Esophagus mucosa (tissue), 1 donor: ENCODE results near the gene DLEC1. TPM values are rescaled to one million over a fixed set of nuclear protein-coding genes. Genes with fewer than 3 reads are reported as not detected.
"Not testable (repeated sequence)": the region's sequence is repeated elsewhere in the genome, so short reads cannot be mapped to it uniquely, and the experiment has no call there.

Source experiments
- ATAC-seq: fragments of 200-7000 bp; cut with Tn5 transposase; one replicate; pipeline ENCODE4 v1.9.1; 2020
- total RNA-seq: library from RNA; stranded (reverse); gene quantifications from one replicate; pipeline ENCODE4 v1.2.4, GENCODE V29; 2023
- donor health status: DM: yes; HTN: yes; CAD: no.

The DLEC1 gene
- total RNA-seq, 1 donor from 2014 or later = 0.08 TPM

- ATAC-seq = no peak
Measured at GRCh38 chr3:38140326-38141172, 101.5 kb downstream of the DLEC1 start.

GRCh38 chr3:38141173-38141951 is 102.4 kb downstream of the DLEC1 start:
- ATAC-seq = no peak

DNA sequence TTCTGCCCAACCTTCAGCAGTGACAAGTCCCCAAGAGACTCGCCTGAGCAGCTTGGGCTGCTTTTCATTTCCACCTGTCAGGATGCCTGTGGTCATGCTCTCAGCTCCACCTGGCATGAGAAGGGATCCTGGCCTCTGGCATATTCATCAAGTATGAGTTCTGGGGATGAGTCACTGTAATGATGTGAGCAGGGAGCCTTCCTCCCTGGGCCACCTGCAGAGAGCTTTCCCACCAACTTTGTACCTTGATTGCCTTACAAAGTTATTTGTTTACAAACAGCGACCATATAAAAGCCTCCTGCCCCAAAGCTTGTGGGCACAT is 102.9 kb downstream of the DLEC1 start:
- no peak for ATAC-seq

DNA sequence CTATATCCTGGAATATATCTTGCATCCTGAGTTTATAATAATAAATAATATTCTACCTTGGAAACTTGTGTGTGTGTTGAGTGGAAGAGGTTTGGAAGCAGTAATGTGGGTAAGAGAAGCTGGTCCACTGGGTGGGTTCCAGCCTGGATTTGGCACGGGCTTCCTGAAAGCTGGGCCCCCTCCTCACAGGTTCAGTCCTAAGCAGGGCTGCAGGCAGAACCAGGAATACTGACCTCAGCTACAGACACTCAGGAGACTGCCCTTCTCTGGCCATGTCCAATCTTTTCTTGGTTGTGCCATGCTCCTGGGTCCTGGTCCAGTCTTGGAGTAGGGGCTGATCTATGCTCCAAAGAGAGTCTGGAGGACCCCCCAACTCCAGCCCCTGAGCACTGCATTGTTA is 104.0 kb downstream of the DLEC1 start:
- no peak for ATAC-seq

DNA sequence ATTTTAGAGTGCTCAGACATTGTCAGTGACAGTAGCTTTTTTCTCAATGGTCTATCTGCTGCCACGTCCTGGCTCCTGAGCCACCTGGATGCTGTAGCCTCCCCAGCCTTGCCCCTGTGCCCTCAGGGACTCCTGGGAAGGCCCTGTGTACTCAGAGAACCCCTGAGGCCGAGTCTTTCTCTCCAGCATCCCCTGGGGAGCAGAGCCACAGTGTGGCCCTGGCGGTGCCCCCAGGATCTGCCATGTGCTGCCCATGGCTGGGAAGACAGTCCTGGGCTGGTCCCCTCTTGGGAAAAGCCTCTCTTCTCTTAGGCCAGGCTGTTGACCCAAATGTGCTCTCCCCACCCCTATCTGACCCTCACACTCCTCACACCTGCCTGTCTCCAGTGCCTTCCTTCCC is 104.5 kb downstream of the DLEC1 start:
- ATAC-seq = no peak

DNA sequence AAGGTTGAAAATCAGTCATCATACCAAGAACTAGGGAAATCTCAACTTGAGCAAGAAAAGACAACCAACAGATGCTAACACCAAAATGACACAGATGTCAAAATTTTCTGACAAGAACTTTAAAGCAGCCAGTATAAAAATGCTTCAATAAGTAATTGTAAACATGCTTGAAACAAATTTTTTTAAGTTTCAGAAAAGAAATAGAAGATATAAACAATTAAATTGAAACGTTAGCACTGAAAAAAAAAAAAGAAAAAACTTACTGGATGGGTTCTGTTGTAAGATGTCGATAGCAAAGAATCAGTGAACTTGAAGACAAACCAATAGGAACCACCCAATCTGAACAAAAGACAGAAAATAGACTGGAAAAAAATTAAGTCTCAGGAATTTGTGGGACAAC is 107.5 kb downstream of the DLEC1 start:
- ATAC-seq = no peak

GRCh38 chr3:38147421-38147820 is 108.4 kb downstream of the DLEC1 start:
- ATAC-seq = no peak

DNA sequence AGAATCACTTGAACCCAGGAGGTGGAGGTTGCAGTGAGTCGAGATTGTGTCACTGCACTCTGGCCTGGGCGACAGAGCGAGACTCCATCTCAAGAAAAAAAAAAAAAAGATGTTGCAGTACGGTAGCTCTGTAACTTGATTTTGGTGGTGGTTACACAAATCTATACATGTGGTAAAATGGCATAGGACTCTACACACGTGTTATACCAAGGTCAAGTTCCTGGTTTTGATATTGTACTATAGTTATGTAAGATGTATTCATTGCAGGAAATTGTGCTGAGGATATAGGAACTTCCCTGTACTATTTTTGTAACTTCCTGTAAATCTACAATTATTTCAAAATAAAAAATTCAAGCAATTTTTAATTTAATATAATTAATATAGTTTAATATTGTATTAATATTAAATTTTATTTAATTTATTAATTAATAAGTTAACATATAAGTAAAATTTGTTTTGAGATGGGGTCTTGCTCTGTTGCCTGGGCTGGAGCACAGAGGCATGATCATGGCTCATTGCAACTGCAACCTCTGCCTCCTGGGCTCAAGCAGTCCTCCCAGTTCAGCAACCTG is 109.4 kb downstream of the DLEC1 start:
- peak; percentile 16 for ATAC-seq

- no peak for ATAC-seq
Measured at GRCh38 chr3:38149708-38150107, 110.7 kb downstream of the DLEC1 start.

GRCh38 chr3:38150780-38151528 is 111.9 kb downstream of the DLEC1 start:
- no peak for ATAC-seq

DNA sequence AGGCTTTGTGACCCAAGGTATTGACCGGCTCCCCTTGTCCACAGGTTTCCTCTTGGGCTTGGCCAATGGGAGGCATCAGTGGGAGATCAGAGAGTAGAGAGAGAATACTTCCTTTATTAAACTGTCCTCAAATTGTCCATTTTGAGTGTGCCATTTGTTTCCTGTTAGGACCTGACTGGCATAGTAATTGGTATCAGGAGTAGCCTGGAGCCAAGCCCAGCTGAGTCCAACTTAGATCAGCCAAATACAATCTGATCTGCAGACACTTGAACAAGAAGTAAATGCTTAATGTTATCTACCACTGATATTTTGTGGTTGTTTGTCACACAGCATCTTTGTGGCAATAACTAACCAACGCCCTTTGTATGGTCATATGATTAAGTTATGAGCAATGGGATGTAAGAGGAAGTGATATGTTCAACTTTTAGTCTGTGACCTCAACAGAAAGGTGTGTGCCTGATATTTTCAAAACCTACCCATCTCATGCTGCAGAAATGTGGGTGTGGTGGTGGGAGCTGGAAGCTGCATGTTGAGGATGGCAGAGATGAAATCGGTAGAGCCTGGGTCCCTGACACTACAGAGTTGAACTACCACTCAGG is 112.8 kb downstream of the DLEC1 start:
- ATAC-seq = peak; percentile 75

DNA sequence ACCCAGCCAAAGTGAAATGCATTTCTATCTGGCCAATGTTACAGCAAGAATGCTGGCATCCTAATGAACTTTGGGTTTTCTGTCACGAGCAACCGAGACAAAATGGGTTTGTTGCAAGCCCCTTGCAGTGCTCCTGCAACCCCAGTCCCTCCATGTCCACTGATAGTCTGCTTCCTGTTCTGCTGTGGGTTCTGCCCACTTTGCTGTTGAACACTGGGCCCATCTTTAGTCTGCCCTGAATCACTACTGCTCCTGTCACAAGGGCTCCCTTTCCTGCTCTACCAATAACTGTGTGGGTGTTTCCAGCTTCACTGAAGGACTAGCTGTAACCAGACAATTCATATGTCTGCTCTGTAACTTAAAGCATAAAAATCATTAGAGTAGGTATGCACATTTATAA is 113.6 kb downstream of the DLEC1 start:
- peak; percentile 12 for ATAC-seq

GRCh38 chr3:38153221-38153620 is 114.2 kb downstream of the DLEC1 start:
- peak; percentile 27 for ATAC-seq

- peak; percentile 90 for ATAC-seq
Measured at GRCh38 chr3:38154033-38154494, 115.1 kb downstream of the DLEC1 start.

- ATAC-seq = peak; percentile 75
Measured at GRCh38 chr3:38154625-38155255, 115.7 kb downstream of the DLEC1 start.

DNA sequence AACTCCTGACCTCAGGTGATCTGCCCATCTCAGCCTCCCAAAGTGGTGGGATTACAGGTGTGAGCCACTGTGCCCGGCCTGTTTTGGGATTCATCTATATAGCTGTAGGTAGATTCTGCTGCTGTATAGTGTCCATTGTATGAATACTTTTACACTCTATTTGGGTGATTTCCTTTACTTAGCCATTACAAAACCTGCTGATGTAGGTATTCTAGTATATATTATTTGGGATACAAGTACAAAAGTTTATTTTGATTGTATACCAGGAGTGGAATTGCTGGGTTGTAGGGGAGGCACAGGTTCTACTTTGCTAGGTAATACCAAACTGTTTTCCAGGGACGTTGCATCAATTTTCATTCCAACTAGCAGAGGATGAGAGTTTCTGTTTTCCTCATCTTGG is 116.8 kb downstream of the DLEC1 start:
- ATAC-seq = no peak

DNA sequence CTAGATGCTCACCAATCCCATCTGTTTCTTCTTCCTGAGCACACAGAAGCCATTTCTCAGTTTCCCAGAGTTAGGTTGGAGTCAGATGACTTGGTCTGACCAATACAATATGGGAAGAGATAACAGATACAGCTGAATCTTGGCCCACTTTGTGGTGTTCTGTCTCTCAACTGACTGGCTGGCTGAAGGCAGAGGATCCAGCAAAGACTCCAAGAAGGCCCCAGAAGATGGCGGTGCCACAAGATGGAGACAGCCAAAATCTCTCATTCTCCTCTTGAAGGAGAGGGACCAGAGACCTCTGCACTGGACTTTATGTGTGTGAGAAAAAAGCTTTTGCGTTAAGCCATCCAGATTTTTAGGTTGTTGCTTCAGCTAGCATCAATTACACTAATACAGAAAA is 118.1 kb downstream of the DLEC1 start:
- ATAC-seq = no peak

DNA sequence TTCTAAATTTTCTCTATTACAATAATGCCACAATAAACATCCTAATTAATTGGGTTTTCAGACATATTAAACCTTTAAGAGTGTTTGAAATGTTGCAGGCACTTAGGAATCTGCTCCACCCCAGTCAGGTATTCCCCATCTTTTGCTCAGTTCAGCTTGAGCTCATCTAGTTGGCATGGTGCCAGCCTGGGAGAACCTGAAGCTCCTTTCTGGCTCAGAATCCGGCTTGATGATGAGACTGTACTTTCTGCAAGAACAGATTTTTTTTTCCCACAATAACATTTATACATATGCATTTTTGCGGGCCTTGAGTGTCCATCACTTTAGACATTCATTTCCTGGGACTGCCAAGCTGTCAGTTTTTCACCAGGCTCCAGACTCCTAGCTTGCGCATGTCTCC is 118.6 kb downstream of the DLEC1 start:
- ATAC-seq = no peak

GRCh38 chr3:38158472-38158871 is 119.5 kb downstream of the DLEC1 start:
- ATAC-seq = no peak

DNA sequence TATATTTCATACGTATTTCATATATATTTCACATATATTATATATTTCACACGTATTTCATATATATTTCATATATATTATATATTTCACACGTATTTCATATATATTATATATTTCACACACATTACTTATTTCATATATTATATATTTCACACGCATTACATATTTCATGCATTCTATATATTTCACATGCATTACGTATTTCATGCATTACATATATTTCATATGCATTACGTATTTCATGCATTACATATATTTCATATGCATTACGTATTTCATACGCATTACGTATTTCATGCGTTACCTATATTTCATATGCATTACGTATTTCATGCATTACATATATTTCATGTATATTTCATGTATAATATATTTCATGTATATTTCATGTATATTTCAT is 121.7 kb downstream of the DLEC1 start:
- ATAC-seq = not testable (repeated sequence)

DNA sequence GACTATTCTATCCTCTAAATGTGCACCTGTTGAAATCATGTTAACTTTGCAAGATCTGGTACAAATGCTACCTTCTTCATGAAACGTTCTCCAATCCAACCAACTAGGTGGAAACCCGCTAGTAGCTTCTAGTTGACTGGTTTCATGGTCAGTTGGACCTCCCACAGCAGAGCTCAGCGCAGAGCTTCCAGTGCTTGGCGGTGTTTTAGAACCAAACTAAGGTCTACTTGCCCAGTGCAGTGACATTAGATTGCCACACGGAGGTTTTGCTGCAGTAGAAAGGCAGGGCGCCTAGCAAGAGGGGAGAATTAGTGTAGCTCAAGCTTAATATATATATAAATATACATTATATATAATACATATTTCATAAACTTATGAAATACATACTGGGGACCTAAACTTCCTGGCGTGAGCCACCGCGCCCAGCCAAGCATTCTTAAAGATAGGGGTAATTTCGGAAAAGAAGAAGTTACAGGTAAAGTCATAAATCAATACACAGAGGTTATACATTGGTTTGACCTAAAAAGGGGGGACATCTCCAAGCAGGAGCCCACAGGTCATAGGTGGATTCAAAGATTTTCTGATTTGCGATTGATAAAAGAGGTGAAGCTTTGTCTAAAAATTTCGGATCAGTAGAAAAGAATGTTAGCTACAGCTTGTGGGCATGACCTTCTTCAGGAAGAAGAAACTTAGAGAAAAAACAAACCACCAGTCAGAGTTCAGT is 124.3 kb downstream of the DLEC1 start:
- no peak for ATAC-seq
